ENCODE data around the gene INSRR.

GRCh38 chr1:156814571-156815260 lies 44.2 kb downstream of the INSRR start:
- TF ChIP-seq CTCF (IDR thresholded peaks at IDR 0.05; ENCODE audit: low read depth, low read length) (no peak), POLR2A (IDR thresholded peaks at IDR 0.05; ENCODE audit: extremely low read depth, insufficient read length) (no peak)
- TF ChIP-seq, protein P1, sequence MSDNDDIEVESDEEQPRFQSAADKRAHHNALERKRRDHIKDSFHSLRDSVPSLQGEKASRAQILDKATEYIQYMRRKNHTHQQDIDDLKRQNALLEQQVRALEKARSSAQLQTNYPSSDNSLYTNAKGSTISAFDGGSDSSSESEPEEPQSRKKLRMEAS (IDR thresholded peaks at IDR 0.05; ENCODE audit: low read depth, low read length): no peak
